Activated CD4-positive, alpha-beta T cell treated with anti-CD3 and anti-CD28 coated beads, Interleukin-2, amount 10 ng/mL, durations not matched to agents 7 days and 5 days (primary cell): ENCODE measurements around the gene REC8. TPM values are rescaled to one million over a fixed set of nuclear protein-coding genes. Genes with fewer than 3 reads are reported as not detected.

Experiments
- CTCF ChIA-PET: fragments of 350-600 bp; sonication (Branson Sonifier 250); formaldehyde crosslinking; loops from one replicate; lab custom pipeline; 2021; ENCODE audit warnings: antibody characterized with exemption; lab: Charles Lee
- POLR2A ChIA-PET: fragments of 350-600 bp; sonication (Branson Sonifier 250); formaldehyde crosslinking; loops from one replicate; lab custom pipeline; 2021; ENCODE audit warnings: antibody characterized with exemption; lab: Charles Lee
- DNase-seq: peaks from one replicate; pipeline ENCODE4 v3.0.0-alpha.2; 2020
- H3K27ac Mint-ChIP-seq: one replicate; pipeline ENCODE4 v1.8.0; 2021; ENCODE audit warnings: mild to moderate bottlenecking, moderate library complexity, mixed read lengths
- H3K27me3 Mint-ChIP-seq: one replicate; pipeline ENCODE4 v1.8.0; 2021; ENCODE audit warnings: mixed read lengths
- H3K36me3 Mint-ChIP-seq: one replicate; pipeline ENCODE4 v1.8.0; 2021; ENCODE audit warnings: low read depth, mixed read lengths
- H3K4me1 Mint-ChIP-seq: one replicate; pipeline ENCODE4 v1.8.0; 2021; ENCODE audit warnings: mixed read lengths
- H3K4me3 Mint-ChIP-seq: one replicate; pipeline ENCODE4 v1.8.0; 2021; ENCODE audit warnings: mild to moderate bottlenecking, moderate library complexity, mixed read lengths
- H3K9me3 Mint-ChIP-seq: one replicate; pipeline ENCODE4 v1.8.0; 2021; ENCODE audit warnings: mixed read lengths
- total RNA-seq, 2 experiments: library from RNA; stranded (reverse); gene quantifications; one replicate each; pipeline ENCODE4 v1.2.3, GENCODE V29; 2021

REC8 gene
- total RNA-seq, 2 experiments from 2014 or later, result 52.8 to 61.0 TPM

DNA sequence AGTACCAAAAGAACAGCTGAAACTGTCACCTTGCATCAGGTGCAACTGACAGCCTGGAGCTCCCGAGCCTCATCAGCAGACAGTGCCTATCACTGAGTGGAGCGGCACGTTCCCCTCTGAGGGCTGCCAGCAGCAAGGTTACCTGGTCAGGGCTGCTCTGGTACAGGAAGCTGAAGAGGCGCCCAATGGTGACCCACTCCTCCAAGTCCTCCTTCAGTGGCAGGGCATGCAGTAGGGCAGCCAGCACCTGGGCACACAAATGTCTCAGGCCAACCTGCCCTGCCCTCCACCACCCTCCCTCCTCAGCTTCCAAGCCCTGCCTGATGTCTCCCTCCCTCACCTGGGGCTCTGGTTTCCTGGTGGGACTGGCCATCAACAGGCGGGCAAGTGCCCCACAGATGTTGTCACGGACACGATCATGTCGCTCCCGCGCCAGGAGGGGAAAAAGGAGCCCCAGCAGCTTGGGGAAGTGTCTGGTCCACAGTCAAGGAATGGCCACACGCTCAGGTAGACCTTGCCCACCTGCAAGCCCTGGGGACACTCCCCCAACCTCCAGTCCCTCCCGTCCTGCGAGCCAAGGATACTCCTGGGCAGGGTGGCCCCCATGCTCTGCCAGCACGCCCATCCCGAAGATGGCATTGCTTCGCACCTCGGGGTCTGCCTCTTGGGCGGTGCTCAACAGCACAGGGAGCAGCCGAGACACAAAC is 9.6 kb downstream of the REC8 start:
- no peak overlapping the region for H3K4me3 Mint-ChIP-seq
- CTCF ChIA-PET, result interaction anchor here (0.6 to 4.9 kb wide), 6 partner anchors 11 to 250 kb away, joined by 3 to 38 read pairs (median 4); partner anchors contain the start of genes IRF9, MDP1 and TM9SF1
- peak overlapping the region; percentile 6 for H3K27ac Mint-ChIP-seq
- peaks cover 8% of the 10 kb centered on the region for H3K4me1 Mint-ChIP-seq
- POLR2A ChIA-PET, result interaction anchor here (0.6 kb wide), 1 partner anchor 10 kb away, joined by 3 read pairs; no protein-coding TSS in a partner anchor
- no peaks in the 10 kb centered on the region for H3K9me3 Mint-ChIP-seq
- DNase-seq, result no peak
- no peaks in the 10 kb centered on the region for H3K27me3 Mint-ChIP-seq
- H3K36me3 Mint-ChIP-seq, result peaks cover 49% of the 10 kb centered on the region

DNA sequence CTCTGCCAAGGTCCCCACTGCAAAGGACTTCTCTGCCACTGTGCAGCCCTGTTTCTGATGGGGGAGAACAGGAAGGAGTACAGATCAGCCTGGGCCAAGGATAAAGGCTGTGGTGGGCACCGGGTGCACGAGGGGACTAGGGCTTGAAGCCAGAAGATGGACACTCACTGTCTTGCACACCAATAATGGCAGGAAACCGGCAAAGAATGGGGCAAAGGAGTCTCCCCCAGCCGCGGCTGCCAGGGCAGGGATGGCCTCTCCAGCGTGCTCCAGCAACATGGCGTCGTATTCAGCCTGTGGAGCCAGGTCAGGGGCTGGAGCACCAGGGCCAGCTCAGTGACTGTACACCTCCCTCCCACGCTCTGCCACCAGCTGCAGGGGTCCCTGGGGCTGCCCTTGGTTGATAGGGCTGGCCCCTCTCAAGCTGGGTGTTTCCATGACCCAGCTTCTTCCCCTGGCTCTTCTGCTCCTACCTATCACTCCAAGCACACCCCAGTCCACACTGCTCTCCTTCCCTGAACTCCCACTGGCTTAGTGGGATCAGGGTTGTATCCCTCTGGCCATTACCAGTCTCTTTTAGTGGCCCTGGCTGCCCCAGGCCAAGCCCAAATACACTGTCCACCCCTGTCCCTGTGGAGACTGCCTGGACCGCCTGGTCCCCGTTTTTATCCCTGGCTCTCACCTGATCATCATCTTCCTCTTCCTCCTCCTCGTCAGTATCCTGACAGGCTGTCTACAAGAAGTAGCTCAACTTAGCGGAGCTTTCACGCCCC is 10.4 kb downstream of the REC8 start:
- no peak overlapping the region for H3K4me3 Mint-ChIP-seq
- ChIA-PET POLR2A (no interaction called here), CTCF (interaction anchor here (0.7 to 4.9 kb wide), 4 partner anchors 12 to 198 kb away, joined by 3 to 38 read pairs (median 4); partner anchors contain the start of genes IRF9 and MDP1)
- H3K36me3 Mint-ChIP-seq, result peaks cover 45% of the 10 kb centered on the region
- H3K4me1 Mint-ChIP-seq, result peaks cover 13% of the 10 kb centered on the region
- peak overlapping the region; percentile 28 for H3K27ac Mint-ChIP-seq
- DNase-seq, result no peak
- H3K27me3 Mint-ChIP-seq, result no peaks in the 10 kb centered on the region
- H3K9me3 Mint-ChIP-seq, result no peaks in the 10 kb centered on the region

DNA sequence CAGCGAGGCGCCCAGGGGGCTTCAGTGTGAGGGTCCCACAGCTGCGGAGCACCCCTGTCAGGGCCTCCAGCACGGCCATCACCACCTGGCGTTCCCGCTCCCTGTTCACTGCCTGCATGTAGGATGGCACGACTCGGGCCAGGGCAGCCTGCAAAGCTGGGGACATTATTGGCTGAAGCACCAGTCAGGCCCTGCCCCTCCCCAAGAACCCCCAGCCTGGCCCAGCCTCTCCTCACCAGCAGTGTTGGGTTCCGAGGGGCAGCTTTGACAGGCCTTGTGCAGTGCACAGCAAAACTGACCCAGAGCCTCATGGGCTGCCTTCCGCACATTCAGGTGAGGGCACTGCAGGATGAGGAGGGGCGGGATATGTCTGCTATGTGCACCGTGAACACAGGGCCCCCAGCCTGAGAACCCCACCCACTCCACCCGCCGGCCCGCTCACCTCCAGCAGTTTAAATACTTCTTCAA is 11.2 kb downstream of the REC8 start:
- Mint-ChIP-seq H3K4me3 (no peak overlapping the region), H3K9me3 (no peaks in the 10 kb centered on the region), H3K4me1 (peaks cover 19% of the 10 kb centered on the region), H3K36me3 (peaks cover 41% of the 10 kb centered on the region), H3K27ac (no peak overlapping the region), H3K27me3 (no peaks in the 10 kb centered on the region)
- ChIA-PET CTCF (interaction anchor here (0.7 to 6.5 kb wide), 4 partner anchors 22 to 198 kb away, joined by 3 to 44 read pairs (median 22); partner anchors contain the start of genes IRF9 and MDP1), POLR2A (no interaction called here)
- DNase-seq, result no peak

DNA sequence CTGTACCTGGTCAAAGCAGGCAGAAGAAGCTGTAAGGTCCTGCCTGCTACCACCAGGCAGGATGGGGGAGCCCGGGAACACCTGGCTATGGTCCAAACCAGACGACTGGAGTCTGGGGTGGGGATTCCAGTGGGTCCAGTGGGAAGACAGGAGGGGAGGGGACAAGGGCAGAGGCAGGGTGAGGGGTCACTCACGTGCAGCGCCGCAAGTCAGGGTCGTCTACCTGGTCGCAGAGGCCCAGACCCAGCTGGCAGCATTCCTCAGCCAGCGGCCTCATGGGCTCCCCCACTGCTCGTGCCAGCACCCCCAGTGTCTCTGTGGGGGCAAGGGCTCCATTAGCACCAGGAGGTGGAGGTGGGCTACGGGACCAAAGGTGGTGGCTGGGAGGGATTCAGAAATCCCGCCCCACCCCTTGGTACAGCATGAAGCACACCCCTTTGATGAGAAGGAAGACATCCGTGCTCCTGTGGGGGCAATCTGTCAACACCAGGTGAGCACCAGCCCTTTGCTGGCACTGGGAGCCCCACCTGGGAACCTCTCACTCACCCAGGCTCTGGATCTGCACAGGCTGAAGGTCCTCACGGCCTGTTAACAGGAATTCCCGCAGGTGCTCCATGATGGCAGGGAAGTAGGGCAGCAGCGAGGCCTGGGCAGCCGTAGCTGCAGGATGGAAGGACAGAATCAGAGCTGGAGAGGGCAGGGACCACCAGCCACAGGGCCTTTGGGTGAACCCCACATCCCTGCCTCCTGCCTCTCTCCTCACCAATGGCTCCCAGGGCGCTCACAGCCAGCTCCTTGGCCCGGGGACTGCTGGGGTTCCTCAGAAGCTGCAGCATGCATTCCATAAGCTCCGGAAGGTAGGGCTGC is 12.5 kb downstream of the REC8 start:
- ChIA-PET CTCF (interaction anchor here (0.9 to 6.5 kb wide), 3 partner anchors 9 to 23 kb away, joined by 4 to 44 read pairs (median 11); partner anchors contain the start of gene IRF9), POLR2A (no interaction called here)
- Mint-ChIP-seq H3K4me1 (peaks cover 29% of the 10 kb centered on the region), H3K27me3 (no peaks in the 10 kb centered on the region), H3K27ac (no peak overlapping the region), H3K36me3 (peaks cover 39% of the 10 kb centered on the region), H3K4me3 (no peak overlapping the region), H3K9me3 (no peaks in the 10 kb centered on the region)
- no peak for DNase-seq

DNA sequence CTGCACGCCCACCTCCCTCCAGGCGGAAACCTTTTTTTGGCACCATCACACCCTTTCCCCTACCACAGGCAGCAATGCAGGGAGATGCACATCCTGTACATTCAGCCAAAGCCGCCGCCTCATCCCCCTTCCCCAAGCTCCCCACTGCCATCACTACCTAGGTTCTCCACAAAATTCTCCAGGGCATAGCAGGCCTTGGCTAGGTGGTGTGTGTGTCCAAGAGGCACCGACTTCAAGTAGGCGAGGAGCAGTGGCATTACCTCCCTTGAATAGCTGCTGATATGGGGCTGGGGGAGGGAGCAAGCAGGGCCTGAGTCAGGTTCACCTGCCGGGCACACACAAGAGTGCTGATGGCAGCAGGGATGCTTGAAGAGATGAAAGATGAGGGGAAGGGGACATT is 13.1 kb downstream of the REC8 start:
- Mint-ChIP-seq H3K27ac (no peak overlapping the region), H3K9me3 (no peaks in the 10 kb centered on the region), H3K36me3 (peaks cover 36% of the 10 kb centered on the region), H3K27me3 (no peaks in the 10 kb centered on the region), H3K4me1 (peaks cover 33% of the 10 kb centered on the region), H3K4me3 (no peak overlapping the region)
- ChIA-PET POLR2A (no interaction called here), CTCF (interaction anchor here (0.9 to 6.5 kb wide), 6 partner anchors 9 to 76 kb away, joined by 3 to 44 read pairs (median 4); partner anchors contain the start of gene IRF9)
- no peak for DNase-seq

DNA sequence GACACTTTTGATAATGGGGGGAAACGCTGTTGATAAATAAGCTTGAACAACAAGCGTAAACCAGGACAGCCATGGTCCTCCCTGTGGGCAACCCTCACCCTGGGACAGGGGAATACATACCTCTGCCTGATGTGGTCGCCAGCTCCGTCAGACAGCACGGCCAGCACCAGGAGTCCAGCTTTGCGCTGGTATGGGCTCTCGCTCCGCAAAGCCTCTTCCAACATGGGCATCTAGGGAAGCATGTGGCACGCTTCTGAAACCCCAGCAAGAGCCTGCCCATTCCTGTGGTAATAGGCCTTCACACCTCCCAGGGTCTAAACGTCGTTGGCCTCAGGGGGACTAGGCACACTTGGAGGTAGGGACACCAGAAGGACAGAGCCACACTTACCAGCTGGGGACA is 13.9 kb downstream of the REC8 start:
- H3K9me3 Mint-ChIP-seq, result no peaks in the 10 kb centered on the region
- CTCF ChIA-PET, result interaction anchor here (0.7 to 6.5 kb wide), 7 partner anchors 8 to 77 kb away, joined by 3 to 44 read pairs (median 4); partner anchors contain the start of gene IRF9
- H3K27ac Mint-ChIP-seq, result no peak overlapping the region
- H3K27me3 Mint-ChIP-seq, result no peaks in the 10 kb centered on the region
- H3K36me3 Mint-ChIP-seq, result peaks cover 39% of the 10 kb centered on the region
- no peak for DNase-seq
- POLR2A ChIA-PET, result no interaction called here
- H3K4me1 Mint-ChIP-seq, result peaks cover 37% of the 10 kb centered on the region
- no peak overlapping the region for H3K4me3 Mint-ChIP-seq

DNA sequence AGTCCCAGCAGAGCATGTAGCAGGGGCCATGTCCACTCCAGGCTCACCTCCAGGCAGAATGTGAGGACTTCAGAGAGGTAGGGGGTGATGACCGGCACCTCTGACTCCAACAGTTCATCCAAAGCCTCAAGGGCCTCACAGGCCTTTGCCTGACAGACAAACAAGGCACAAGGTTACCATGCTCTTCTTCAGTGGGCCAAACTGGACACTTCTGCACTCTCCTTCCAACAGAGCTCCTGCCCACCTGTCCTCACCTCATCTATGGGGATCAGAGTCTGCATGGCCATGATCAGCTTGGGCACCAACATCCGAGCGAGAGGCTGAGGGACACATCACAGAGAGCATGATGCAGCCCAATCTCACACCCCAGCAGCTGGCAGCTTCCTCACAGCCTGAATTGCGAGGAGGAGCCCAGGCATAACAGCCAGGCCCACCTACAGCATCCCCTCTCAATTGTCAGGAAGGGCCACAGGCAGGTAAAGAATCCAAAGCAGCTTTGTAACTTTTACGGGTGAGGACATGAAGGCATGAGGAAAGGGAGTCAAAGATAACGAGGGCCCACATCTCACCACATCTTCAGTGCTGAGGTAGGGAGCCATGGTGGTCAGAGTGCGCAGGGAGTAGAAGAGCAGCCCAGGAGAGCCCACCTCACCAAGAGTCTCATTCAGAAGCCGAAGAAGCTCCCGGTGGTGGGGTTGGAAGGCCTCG is 15.1 kb downstream of the REC8 start:
- Mint-ChIP-seq H3K4me1 (peaks cover 44% of the 10 kb centered on the region), H3K27ac (peak overlapping the region; percentile 93), H3K27me3 (no peaks in the 10 kb centered on the region), H3K36me3 (peaks cover 41% of the 10 kb centered on the region), H3K4me3 (peak overlapping the region; percentile 89), H3K9me3 (no peaks in the 10 kb centered on the region)
- no peak for DNase-seq
- POLR2A ChIA-PET, result interaction anchor here (0.7 to 0.9 kb wide), 2 partner anchors 9 to 92 kb away, joined by 3 read pairs; partner anchors contain the start of gene TM9SF1
- CTCF ChIA-PET, result interaction anchor here (1.2 to 6.5 kb wide), 6 partner anchors 10 to 55 kb away, joined by 3 to 44 read pairs (median 8); partner anchors contain the start of genes IRF9 and TINF2

DNA sequence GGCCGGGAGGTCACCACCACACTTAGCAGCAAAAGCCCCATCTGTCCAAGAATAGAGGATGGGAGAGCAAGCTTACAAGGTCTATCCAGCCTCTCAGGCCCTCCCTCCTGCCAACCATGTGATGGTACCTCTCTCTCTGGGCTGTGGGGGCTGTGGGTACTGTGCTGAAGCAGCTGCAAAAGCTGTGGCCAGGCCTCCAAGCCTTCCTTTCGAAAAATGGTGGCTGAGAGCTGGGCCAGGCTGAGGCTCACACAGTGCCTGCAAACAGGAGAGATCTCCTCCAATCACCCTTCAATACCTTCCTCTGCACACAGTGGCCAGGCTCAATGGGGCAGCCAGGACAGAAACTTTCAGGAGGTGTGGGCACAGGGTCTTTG is 15.6 kb downstream of the REC8 start:
- DNase-seq, result no peak
- Mint-ChIP-seq H3K36me3 (peaks cover 42% of the 10 kb centered on the region), H3K4me3 (peak overlapping the region; percentile 89), H3K4me1 (peaks cover 49% of the 10 kb centered on the region), H3K27me3 (no peaks in the 10 kb centered on the region), H3K27ac (peak overlapping the region; percentile 93), H3K9me3 (no peaks in the 10 kb centered on the region)
- POLR2A ChIA-PET, result no interaction called here
- CTCF ChIA-PET, result interaction anchor here (1.2 to 6.5 kb wide), 7 partner anchors 14 to 109 kb away, joined by 3 to 44 read pairs (median 6); partner anchors contain the start of genes DCAF11, IRF9, NRL and TINF2

DNA sequence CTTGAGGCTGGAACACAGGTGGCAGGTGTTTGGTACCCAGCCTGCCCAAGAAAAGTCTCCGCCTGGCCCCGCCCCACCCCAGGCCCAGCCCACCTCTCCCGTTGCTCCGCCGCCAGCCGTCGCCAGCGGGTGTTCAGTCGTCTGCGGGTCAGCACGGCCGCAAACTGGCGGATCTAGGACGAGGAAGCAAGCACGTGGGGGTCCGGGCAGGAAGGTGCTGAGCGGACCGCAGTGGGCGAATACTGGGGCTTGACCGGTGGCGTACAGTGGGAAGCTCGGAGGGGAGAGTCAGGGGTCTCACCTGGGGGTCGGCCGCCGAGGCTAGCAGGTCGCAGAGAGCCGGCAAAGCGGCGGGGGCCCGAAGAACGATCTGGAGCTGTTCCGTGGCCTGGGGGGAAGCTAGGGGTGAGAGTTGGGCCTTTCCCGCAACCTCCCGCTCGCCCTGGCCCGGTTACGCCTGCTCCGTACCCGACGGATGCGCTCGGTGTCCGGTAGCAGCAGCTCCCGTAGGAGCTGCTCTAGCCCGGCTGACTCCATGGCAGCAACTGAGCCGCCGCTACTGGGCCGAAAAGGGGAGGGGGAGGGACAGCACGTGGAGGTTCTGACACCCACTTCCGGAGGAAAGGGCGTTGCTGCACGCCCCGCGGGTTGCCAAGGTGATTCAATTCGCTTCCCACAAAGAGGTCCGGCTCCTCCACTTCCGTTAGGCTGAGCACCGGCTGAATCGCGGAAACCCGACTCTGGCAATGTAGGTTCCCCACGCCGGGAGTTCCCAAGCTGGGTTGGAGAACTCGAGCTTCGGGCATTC is 16.6 kb downstream of the REC8 start, which contains the start of gene IPO4:
IPO4 (minus strand) TSS at position 566 of the 808 bp plus-strand sequence; CDS start at position 537, 29 bp downstream.
- ChIA-PET POLR2A (interaction anchor here (0.7 to 1.0 kb wide), 2 partner anchors 27 to 47 kb away, joined by 4 read pairs; partner anchors contain the start of genes EMC9 and MDP1), CTCF (interaction anchor here (0.6 to 6.5 kb wide), 10 partner anchors 13 to 108 kb away, joined by 3 to 44 read pairs (median 6); partner anchors contain the start of genes DCAF11, IRF9 and NRL)
- Mint-ChIP-seq H3K27ac (peak within 1 kb of the TSS; percentile 93), H3K4me3 (peak within 1 kb of the TSS; percentile 89), H3K36me3 (peaks cover 41% of the 10 kb centered on the region), H3K27me3 (no peaks in the 10 kb centered on the region), H3K4me1 (peaks cover 56% of the 10 kb centered on the region), H3K9me3 (no peaks in the 10 kb centered on the region)
- peak; percentile 97 for DNase-seq

DNA sequence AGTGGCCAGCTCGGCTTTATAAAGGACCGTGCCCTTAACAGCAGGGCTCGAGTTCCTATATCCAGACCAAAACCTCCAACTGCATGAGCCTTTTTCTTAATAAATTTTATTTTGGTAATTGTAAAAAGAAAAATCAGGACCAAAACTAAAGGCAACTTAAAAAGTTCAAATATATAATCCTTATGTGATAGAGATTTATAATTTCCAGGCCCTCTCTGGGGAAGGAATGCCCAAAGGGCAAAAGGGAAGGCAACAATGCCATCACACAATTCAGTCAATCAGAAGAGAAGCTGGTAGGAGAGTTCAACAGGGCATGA is 17.1 kb downstream of the REC8 start:
- Mint-ChIP-seq H3K9me3 (no peaks in the 10 kb centered on the region), H3K36me3 (peaks cover 41% of the 10 kb centered on the region), H3K4me1 (peaks cover 58% of the 10 kb centered on the region), H3K4me3 (peak overlapping the region; percentile 89), H3K27ac (peak overlapping the region; percentile 93), H3K27me3 (no peaks in the 10 kb centered on the region)
- DNase-seq, result no peak
- ChIA-PET CTCF (interaction anchor here (0.6 to 6.5 kb wide), 8 partner anchors 13 to 108 kb away, joined by 3 to 44 read pairs (median 6); partner anchors contain the start of genes DCAF11, IRF9 and NRL), POLR2A (interaction anchor here (1.0 kb wide), 1 partner anchor 48 kb away, joined by 4 read pairs; the partner anchor contains the start of gene EMC9)
